HG03354 (cell line): ENCODE results near the gene TMEM212.
"Not testable (repeated sequence)": the region's sequence is repeated elsewhere in the genome, so short reads cannot be mapped to it uniquely, and the experiment has no call there.

Source experiments
- ATAC-seq: cut with Tn5 transposase; IDR thresholded peaks from one replicate; pipeline ENCODE4 v1.9.1; 2021; ENCODE audit warnings: mild to moderate bottlenecking; ENCODE audit not compliant: unreplicated experiment, poor library complexity, severe bottlenecking

TMEM212 gene

DNA sequence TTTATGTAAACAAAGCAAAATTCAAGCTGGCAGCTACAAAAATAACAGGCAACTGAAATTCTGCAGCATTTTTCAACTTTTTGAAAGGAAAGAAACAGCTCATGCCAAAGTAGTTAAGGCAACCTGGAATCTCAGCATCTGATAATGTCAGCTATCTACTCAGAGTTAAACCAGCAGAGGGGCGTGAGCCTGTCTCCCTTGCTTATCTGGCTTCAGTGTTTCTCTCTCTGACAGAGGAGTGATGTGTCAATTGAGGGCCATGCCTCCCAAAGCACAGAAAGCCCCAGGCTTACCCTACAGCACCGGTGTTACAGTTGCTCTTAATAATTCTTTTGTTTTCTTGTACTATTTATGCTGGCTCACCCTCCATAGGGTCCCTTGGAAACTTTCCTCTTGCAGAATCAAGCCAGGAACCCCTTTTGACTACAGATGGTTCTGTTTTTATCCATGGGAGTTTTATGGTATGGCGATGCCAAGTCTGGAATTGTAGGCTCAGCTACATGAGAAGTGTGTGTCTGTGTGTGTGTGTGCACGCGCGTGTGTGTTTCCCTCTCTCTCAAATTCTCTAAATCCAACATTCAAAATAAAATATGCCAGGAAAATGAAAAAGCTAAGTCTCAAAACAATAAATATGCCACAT is 7.3 kb downstream of the TMEM212 start:
- no peak for ATAC-seq

DNA sequence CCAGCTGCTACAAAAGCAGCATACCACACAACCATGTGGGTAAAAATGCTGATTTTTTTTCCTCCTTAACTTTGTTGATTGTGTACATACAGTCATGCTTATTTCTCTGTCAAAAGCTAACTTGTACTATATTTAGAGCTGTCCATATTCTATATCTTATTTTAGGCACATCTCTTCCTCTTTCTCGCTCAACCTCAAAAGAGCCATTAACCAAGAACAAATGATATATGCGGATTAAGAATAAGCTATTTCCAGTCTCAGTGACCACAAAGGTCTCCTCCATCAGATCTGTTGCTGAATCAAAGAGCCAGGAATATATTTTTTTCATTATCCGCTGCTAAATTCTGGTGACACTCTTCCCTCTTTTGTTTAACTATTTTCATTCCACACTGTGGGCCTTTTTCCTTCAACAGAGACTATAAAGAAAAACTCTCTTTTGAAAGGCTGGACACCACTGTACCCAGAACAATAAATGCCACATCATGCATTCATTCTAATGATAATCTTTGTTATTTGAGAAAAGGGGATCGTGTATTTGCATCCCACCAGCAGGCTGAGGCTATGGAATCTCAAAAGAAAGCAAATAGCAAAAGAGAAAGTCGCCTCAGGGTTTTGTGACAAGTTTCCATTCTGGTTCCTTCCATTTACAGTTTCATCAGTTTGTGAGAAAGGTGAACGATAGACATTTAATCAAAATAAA is 8.0 kb downstream of the TMEM212 start:
- ATAC-seq = no peak

DNA sequence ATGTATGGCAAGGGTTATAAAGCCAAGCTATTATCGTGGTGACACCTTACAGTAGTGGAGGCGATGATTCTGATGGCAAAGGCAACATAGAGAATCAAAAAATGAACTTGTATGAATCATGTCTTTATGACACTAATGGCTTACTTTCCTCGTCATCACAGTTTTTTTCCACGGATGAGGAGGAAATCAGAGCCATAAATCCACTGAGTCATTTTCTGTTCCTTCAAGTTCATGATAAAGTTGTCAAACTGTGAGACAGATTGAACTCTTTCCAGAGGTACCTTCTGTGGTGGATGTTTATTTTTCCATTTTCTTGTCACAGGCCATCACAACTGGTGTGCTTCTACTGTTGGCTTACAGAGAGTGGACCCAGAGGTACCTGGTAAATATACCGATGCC is 8.5 kb downstream of the TMEM212 start:
- ATAC-seq = no peak

DNA sequence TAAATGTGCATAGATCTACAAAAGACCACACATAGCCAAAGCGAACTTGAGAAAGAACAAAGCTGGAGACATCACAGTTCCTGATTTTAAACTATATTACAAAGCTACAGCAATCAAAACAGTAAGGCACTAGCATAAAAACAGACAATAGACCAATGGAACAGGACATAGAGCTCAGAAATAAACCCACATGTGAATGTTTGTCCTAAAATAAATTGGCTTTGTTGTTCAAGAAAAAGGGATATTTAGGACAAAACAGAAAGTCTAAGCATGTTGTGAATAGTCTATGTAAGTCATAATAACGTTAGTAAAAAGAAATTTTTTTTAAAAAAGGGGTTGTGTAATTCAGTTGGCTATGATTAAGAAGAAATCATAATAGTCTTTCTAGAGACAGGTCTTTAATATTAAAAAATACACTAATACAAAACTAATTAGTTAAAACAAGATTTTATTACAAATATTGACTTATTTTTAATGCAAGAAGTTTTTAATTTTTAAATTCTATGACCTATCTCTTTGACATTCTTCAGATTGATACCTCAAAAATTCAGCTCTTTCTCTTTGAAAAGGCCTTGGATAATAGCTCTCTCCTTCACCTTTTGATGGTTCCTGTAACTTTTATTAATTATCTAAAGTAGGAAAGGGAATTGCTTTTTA is 11.6 kb downstream of the TMEM212 start:
- no peak for ATAC-seq

DNA sequence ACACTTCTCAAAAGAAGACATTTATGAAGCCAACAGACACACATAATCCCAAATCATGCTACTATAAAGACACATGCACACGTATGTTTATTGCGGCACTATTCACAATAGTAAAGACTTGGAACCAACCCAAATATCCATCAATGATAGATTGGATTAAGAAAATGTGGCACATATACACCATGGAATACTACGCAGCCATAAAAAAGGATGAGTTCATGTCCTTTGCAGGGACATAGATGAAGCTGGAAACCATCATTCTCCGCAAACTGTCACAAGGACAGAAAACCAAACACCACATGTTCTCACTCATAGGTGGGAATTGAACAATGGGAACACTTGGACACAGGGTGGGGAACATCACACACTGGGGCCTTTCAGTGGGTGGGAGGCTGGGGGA is 15.6 kb downstream of the TMEM212 start:
- not testable (repeated sequence) for ATAC-seq

DNA sequence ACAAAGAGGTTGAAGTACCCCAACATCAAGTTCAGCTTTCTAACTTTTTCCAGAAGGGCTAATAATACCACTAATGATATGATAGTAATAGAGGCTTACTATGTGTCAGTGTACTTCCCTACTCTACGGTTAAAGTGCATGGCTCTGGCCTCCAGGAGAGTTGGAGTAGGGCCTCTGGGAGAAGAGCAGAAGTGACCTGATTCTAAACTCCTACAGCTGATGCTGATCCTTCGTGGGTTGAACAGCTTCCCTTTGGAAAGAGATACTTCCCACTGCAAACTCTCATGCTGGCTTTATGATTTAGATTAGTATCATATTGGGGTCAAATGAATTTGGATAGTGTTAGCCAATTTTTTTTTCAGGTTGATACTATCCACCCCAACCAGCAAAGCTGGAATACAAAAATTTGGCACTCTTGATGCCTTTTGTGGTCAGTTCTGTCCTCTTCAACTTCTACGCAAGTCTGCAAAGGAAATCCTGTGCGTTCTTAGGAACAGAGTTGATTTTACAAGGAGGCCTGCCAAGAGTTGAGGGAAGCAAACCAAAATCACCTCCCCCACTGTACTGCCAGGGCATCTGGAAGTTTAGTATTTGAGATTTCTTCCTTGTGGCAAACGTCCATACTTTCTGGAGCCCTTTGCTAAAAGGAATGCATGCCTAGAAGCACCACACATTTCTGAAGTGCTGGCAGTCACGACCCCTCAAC is 17.8 kb downstream of the TMEM212 start:
- ATAC-seq = no peak

DNA sequence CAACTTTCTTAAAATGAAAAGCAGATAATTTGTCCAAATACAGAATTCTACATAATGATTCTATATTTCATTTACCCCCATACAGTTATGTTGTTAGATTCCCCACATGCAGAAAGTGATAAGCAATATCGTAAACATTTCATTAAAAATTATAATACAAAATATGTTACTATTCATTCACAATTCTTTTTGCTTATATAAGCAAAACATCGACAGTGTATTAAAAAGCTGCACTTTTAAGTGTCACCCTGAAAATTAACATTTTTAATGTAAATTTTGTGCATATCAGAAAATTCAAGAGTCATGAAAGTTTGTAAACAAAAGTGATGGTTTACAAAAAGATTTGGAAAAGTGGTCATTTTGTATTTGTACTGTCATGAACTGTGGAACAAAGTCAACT is 19.2 kb downstream of the TMEM212 start:
- no peak for ATAC-seq

DNA sequence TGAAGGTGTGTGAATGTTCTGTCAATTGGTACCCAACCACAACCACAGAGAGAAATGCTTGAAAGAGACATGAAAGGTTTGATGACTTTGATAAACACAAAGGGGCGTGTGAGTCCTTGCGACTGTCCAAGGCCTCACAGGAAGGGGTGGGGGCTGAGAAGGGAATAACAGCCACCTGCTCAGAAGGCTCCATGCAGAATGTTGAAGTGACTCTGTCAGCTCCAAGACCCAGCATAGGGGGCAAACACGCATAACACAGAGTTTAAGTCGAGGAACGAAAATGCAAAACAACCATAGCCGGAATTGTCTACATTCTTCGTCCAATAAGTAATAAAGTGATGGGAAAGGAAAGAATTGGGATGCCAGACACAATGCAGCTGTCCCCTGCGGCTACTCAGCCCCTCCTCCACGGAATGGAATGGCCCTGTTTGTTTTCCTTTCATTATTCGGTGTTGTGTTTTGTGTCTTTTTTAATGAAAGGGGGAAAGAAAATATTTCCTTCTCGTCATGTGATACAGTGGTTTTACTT is 19.9 kb downstream of the TMEM212 start:
- ATAC-seq = no peak

DNA sequence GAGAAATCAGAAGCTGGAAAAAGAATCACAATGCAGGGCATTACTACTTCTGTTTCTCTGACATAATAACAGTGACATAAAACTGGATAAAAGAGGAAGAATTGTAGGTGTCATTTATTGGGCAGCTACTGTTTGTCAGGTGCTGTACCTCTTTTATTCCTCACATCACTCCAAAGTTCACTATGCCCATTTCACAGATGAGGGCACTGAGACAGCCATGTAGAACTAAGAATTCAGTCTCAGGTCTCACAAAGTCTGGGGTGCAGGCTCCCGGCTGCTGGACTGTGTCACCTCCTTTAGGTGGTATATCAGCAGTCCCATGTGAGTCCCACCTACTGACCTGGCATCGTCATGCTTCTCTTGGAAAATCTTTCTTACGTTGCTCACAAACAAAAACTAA is 20.8 kb downstream of the TMEM212 start:
- ATAC-seq = no peak

DNA sequence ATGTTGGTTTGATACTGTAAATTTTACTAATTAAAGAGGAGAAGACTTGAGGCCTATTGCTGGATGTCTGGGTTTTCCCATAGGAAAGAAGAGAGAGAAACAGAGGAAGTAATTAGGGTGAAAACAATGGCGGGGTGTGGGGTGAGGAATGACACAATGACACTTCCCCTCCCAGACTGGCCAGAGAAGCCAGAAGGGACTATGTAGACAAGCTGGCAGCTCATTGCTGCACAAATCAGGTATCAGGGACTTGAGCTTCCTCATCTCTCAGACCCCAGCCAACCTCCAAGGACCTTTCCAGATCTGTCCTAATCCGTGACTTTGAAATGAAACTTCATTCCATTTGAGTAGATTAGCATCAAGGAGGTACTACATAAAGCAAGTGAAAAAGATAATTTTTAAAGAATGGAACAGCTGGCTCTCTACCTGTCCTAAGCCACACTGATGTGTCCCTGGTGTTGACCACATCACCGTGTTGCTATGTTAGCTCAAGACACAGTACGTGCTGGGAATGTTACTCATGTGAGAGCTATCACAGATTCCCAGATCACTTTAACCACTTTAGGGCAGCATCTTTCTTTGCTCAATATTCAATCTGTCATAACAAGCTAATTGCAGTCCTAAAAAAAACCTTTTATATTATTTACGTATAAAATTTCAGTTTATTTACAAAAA is 22.2 kb downstream of the TMEM212 start:
- ATAC-seq = no peak

DNA sequence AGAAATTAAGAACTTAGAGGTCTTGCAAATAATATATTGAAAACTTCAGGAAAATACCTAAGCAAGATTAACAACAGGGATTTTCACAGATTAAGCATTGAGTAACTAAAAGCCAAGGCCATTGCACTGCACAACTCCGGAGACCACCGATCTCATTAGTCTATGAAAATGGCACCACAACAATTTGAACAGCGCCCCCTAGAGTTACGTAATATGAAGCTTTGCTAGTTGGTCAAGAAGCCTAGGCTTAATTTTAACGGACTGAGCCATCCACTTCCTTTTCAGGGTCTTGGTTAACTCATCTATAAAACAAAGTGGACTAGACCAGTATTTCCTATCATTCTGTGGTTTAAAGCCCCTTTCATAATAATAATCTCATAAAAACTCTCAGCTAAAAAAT is 24.8 kb downstream of the TMEM212 start:
- no peak for ATAC-seq

DNA sequence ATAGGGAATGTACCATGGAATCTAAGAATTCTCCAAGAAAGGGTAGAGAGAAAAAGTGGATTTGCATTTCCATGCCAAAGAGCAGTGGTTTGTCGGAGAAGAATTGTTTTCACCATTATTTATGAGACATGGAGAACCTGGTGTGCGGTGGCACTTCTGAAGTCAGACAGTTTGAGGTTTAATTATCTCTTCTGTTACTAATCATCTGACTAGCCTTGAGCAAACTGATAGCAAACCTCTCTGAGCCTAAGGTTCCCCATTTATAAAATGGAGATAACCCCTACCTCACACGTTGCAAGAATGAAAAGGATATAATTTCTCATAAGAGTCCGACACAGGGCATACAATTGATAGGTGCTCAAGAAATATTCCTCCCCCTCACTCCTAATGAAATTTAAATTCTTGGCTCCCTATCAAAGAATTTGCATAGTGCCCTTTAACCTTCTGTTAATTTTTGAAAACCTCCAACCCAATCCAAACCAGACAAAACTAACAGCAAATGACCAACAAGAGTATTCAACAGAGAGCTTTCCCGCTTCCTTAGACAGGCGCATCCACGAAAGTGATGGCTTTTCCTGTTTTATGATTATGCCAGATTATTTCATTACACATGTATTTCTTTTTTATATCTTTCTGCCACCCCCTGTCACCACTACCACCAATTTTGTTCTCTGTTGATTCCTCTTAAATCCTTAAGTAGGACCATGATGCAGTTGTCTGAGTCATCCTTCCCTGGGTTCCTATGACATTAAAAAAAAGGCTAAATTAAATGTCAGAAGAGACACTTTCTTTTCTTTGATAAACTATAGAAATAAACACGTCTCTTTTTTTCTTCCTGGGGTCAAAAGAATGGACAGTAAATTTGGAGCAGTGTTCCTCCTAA is 28.5 kb downstream of the TMEM212 start:
- no peak for ATAC-seq

DNA sequence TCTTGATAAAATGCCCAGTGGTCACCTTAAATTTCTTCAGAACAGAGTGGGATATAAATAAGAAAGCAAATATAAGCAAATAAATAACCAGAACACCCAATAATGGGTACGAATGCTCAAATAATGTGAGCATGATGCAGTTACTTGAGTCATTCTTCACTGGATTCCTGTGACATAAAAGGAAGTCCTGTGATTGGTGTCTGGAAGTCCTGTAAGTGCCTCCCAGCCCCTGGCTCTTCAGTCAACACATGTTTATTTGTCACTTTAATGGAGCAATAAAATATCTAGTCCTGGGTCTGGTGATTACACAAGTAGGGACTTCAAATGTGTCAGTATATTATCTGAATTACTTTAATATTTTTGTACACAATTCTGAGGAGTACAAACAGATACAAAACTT is 30.4 kb downstream of the TMEM212 start:
- ATAC-seq = no peak

DNA sequence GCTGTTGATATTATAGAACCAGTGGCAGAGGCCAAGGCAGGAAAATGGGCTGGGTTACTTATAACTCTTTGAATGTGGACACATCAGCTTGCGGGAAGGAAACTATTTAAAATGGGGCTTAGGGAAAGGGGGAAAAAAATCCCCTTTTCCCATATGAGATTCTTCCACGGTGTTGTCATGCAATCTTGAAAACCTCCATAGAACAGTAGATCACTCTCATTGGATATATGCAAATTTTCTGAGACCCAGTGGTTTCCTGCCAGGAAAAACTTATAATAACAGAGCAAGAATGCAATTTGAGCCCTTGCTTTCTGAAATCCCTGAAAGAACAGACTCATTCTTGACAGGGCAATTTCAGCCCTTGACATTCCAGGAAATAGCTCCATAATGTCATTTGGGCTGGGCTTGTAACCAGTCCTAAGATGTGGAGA is 31.1 kb downstream of the TMEM212 start:
- ATAC-seq = no peak

DNA sequence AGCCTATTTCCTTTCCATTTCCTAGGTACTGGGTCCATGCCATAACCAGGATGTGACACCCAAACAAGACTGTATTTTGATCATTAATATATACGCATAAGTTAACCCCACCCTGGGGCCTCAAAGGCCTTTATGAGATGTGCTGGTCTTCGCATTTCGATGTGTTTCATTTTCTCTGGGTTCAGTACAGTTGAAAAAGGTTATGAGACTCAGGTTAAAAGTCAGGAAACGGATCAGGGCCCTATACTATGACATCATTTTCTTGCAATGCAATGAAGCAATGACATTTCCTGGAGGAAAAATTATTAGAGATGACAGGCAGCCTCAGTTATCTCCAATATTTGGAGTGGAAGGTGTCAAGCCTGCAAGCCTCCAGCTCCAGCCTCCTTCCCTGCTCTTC is 31.7 kb downstream of the TMEM212 start:
- ATAC-seq = no peak

DNA sequence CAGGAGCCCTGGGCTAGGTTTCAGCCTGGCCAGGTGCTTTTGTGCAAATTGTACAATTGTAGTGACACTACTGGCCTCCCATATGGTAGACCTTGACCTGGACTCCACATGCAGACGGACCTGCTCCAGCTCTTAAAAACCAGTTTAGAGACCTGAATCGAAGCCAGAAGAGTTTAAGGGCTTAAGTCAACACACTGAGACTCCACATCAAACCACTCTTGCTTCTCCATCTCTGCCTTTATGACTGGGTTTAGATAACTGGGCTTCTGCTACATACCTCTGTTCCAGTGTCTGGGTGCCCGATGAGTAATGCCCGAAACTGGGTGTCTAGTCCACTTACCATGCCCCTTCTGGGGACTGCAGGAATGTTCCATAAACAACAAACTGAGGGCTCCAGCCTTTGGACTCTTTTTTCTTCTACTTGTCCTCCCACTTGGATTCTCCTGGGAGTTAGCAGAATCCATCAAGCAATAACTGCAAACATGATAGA is 32.8 kb downstream of the TMEM212 start:
- ATAC-seq = no peak

DNA sequence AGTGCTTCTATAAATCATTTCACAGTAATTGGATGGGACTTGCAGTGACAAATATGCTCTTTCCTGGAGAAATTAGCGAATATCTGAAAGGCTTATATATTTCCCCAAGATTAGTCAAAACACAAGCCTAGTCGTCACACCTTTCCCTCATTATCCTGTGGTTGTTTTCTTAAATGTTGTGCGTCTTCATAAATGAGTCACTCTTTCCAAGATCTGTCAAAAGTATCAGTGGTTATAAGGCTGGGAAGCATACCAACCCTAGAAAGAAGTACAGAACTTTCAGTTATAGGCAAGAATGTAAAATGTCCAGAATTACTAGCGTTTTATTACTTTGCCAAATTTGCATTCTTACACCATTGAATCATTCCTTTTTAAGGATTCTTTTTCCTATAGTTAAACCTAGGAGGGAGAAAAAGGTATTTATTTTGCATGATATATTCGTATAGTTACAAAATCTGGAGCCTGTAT is 33.6 kb downstream of the TMEM212 start:
- ATAC-seq = no peak

DNA sequence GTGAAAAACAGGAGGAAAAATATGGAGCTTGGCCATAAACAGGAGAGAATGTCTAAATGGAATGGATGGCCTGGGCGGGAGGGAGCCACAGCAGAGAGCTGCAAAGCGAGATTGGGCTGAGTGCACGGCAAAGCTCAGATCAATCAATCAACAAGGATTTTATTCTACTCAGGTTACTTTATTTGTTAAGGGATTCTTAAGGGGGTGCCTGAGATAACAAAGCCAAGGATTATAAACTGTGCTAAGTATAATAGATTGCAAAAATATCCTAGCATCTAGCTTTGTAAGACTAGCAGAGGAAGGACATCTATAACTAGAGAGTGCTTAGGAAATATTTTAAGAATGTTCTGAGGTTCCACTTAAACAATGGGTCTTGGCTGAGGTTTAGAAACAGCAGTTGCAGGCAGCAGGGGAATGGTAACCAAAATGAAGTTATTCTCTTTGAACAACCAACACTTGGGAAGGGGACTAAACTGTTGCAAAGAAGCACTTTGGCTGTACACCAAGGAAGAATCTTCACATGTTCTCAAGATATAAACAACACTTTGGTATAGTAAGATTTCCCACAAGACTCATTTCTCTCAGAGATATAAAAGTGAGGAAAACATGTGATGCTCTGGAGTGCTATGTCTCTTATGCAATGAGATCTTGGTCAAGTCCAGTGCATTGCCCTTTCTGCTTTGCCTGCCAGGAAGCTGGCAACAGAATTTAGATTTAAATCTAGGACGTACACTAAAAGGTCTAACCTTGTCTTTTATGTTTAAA is 35.5 kb downstream of the TMEM212 start:
- no peak for ATAC-seq
